Ovary (tissue), 3 donors: ENCODE measurements around the gene NNT.

Source experiments
- EP300 ChIP-seq: sonication (generic); formaldehyde crosslinking; IDR thresholded peaks from one replicate; pipeline ENCODE4 v1.6.1; 2017; ENCODE audit warnings: antibody characterized with exemption
- POLR2A ChIP-seq: fragments of 450-650 bp; IDR thresholded peaks from one replicate; pipeline ENCODE4 v1.6.1; 2017; ENCODE audit warnings: antibody characterized with exemption, mild to moderate bottlenecking, moderate library complexity
- TF ChIP-seq, protein P1 (sequence below), 3 donors: fragments of 450-650 bp in 2 of 3; fragments of 200-600 bp in 1 of 3; IDR thresholded peaks; one replicate each; pipeline versions ENCODE4 v1.5.1 to v1.8.0; 2016 to 2022; ENCODE audit warnings: antibody characterized with exemption in 3 of 3, mild to moderate bottlenecking in 1 of 3
- donor health status: DM: no; HTN: no; CAD: no.

DNA sequence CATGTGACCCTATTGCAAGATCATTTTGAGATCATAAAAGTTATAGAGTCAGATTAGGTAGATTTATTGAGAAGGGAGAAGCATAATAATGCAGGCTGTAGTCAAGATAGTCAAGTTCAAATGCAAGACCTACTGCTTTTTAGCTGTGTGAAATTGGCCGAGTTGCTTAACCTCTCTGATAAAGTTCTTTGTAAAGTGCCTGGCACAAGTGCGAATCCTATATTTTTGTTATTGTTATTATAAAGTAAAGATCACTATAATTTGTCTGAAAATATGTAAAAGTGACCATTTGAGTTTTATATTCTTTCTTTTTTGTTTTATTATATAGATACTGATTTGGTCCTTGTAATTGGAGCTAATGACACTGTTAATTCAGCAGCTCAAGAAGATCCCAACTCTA lies 99.3 kb downstream of the NNT start:
- TF ChIP-seq, protein P1, sequence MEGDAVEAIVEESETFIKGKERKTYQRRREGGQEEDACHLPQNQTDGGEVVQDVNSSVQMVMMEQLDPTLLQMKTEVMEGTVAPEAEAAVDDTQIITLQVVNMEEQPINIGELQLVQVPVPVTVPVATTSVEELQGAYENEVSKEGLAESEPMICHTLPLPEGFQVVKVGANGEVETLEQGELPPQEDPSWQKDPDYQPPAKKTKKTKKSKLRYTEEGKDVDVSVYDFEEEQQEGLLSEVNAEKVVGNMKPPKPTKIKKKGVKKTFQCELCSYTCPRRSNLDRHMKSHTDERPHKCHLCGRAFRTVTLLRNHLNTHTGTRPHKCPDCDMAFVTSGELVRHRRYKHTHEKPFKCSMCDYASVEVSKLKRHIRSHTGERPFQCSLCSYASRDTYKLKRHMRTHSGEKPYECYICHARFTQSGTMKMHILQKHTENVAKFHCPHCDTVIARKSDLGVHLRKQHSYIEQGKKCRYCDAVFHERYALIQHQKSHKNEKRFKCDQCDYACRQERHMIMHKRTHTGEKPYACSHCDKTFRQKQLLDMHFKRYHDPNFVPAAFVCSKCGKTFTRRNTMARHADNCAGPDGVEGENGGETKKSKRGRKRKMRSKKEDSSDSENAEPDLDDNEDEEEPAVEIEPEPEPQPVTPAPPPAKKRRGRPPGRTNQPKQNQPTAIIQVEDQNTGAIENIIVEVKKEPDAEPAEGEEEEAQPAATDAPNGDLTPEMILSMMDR (IDR thresholded peaks at IDR 0.05) = no peak
- TF ChIP-seq POLR2A = no peak
- TF ChIP-seq EP300 = no peak
